Neuronal stem cell (in vitro differentiated cells): Measurements from ENCODE around the gene ICAM1.

Experiments
- DNase-seq: peaks from one replicate; pipeline ENCODE4 v3.0.0-alpha.2; 2013; ENCODE audit warnings: low spot score
- H2AFZ ChIP-seq: one replicate; pipeline ENCODE4 v1.6.1; 2013; ENCODE audit warnings: mild to moderate bottlenecking, low read length, inconsistent platforms
- H2AK5ac ChIP-seq: 2 replicates; pipeline ENCODE4 v1.6.1; 2013; ENCODE audit warnings: low read depth, mild to moderate bottlenecking, inconsistent platforms, low read length, moderate library complexity, mixed read lengths
- H2BK120ac ChIP-seq: 2 replicates; pipeline ENCODE4 v1.6.1; 2013; ENCODE audit warnings: low read depth, mild to moderate bottlenecking, inconsistent platforms, low read length, moderate library complexity, mixed read lengths
- H2BK12ac ChIP-seq: one replicate; pipeline ENCODE4 v1.6.1; 2013; ENCODE audit warnings: low read length, inconsistent platforms
- H2BK15ac ChIP-seq: 2 replicates; pipeline ENCODE4 v1.6.1; 2013; ENCODE audit warnings: mild to moderate bottlenecking, low read length, inconsistent platforms, mixed read lengths
- H2BK5ac ChIP-seq: one replicate; pipeline ENCODE4 v1.6.1; 2013; ENCODE audit warnings: inconsistent platforms, mild to moderate bottlenecking, low read length, moderate library complexity
- H3K14ac ChIP-seq: one replicate; pipeline ENCODE4 v1.6.1; 2013; ENCODE audit warnings: low read length, inconsistent platforms
- H3K18ac ChIP-seq: 2 replicates; pipeline ENCODE4 v1.6.1; 2013; ENCODE audit warnings: low read length, inconsistent platforms
- H3K23ac ChIP-seq: 2 replicates; pipeline ENCODE4 v1.6.1; 2013; ENCODE audit warnings: low read depth, mild to moderate bottlenecking, mixed read lengths, low read length, inconsistent platforms; ENCODE audit not compliant: poor library complexity
- H3K27ac ChIP-seq: replicated peaks from 3 replicates; pipeline ENCODE4 v1.5.1; 2013; ENCODE audit warnings: low read length, inconsistent platforms
- H3K27me3 ChIP-seq, 3 experiments: 2 replicates each; pipeline ENCODE4 v1.6.1; 2013; ENCODE audit warnings: low read length in 3 of 3, mild to moderate bottlenecking in 2 of 3, inconsistent platforms in 1 of 3, low read depth in 1 of 3, mixed read lengths in 1 of 3, moderate library complexity in 1 of 3; ENCODE audit not compliant: control insufficient read depth in 3 of 3, insufficient read depth in 3 of 3
- H3K36me3 ChIP-seq, 2 donors: replicated peaks in 1 of 2; 2 replicates each; pipeline ENCODE4 v1.6.1; 2013; ENCODE audit warnings: low read length in 2 of 2; ENCODE audit not compliant: control insufficient read depth in 2 of 2, insufficient read depth in 2 of 2
- H3K4ac ChIP-seq: 2 replicates; pipeline ENCODE4 v1.6.1; 2013; ENCODE audit warnings: inconsistent platforms, mild to moderate bottlenecking, low read length, moderate library complexity
- H3K4me1 ChIP-seq, 2 donors: 1 replicate in 1 of 2; 2 replicates in 1 of 2; pipeline ENCODE4 v1.6.1; 2013; ENCODE audit warnings: low read length in 2 of 2, low read depth in 1 of 2; ENCODE audit not compliant: control insufficient read depth in 2 of 2, insufficient read depth in 1 of 2
- H3K4me2 ChIP-seq: one replicate; pipeline ENCODE4 v1.6.1; 2013; ENCODE audit warnings: mild to moderate bottlenecking, low read length, inconsistent platforms; ENCODE audit not compliant: insufficient read depth, poor library complexity, severe bottlenecking
- H3K4me3 ChIP-seq, 2 donors: 2 replicates each; pipeline ENCODE4 v1.5.1; 2013; ENCODE audit warnings: low read length in 2 of 2, mild to moderate bottlenecking in 2 of 2, inconsistent platforms in 1 of 2, moderate library complexity in 1 of 2
- H3K79me1 ChIP-seq: one replicate; pipeline ENCODE4 v1.6.1; 2013; ENCODE audit warnings: low read depth, mild to moderate bottlenecking, inconsistent platforms, low read length, moderate library complexity
- H3K9ac ChIP-seq: one replicate; pipeline ENCODE4 v1.6.1; 2013; ENCODE audit warnings: mild to moderate bottlenecking, low read depth, low read length, inconsistent platforms; ENCODE audit not compliant: poor library complexity
- H3K9me3 ChIP-seq, 2 donors: replicated peaks in 1 of 2; 2 replicates each; pipeline versions ENCODE3 to v1.6.1; 2013; ENCODE audit warnings: low read length in 2 of 2, mild to moderate bottlenecking in 2 of 2, inconsistent platforms in 1 of 2, low read depth in 1 of 2, mixed read lengths in 1 of 2, moderate library complexity in 1 of 2; ENCODE audit not compliant: control insufficient read depth in 2 of 2, insufficient read depth in 1 of 2
- H4K8ac ChIP-seq: one replicate; pipeline ENCODE4 v1.6.1; 2013; ENCODE audit warnings: low read depth, mild to moderate bottlenecking, inconsistent platforms, low read length, moderate library complexity
- H4K91ac ChIP-seq: one replicate; pipeline ENCODE4 v1.6.1; 2013; ENCODE audit warnings: low read length, low read depth, mild to moderate bottlenecking, inconsistent platforms; ENCODE audit not compliant: poor library complexity
- WGBS, 2 donors: extraction: QIAGEN DNeasy Blood & Tissue Kit; methylation state at CpG; one replicate each; pipeline ENCODE4 v1.1.7; 2013; ENCODE audit warnings: missing lambda C conversion rate in 2 of 2, mixed read lengths in 1 of 2; ENCODE audit not compliant: insufficient read length in 2 of 2, insufficient replicate concordance in 1 of 2; ENCODE audit errors: extremely low coverage in 2 of 2; 5-methylcytosine and 5-hydroxymethylcytosine counted together

Gene ICAM1

GRCh38 chr19:10328558-10329429 lies 57.9 kb downstream of the ICAM1 start:
- WGBS, 2 donors: no CpG with 5 or more reads among the region's 41 CpGs

DNA sequence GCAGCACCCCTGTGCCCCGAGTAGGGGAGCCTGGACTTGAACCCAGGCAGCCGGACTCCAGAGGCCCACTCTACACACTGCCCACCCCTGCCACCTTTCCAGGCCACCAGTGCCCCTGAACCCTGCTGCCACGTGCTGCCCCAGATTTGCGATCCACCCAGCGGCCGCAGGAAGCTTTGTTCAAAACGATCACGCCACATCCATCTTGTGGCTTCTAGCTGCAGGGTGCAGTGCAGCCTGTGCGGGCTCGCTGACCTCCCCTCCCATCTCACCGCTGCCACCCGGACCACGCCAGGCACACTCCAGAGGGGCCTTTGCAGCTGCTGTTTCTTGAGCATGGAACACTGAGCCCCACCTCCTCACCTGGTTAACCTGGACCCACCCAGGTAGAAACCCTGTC lies 58.6 kb downstream of the ICAM1 start:
- no peak overlapping the region for H3K9ac ChIP-seq
- no peaks in the 10 kb centered on the region for H3K9me3 ChIP-seq
- no peak overlapping the region for H3K27ac ChIP-seq
- H3K36me3 ChIP-seq: peaks cover 53 to 73% of the 10 kb centered on the region in 2 donors
- WGBS, 2 donors: no CpG with 5 or more reads among the region's 13 CpGs
- peaks cover 0 to 4% (median 0%) of the 10 kb centered on the region in 3 experiments for H3K27me3 ChIP-seq
- no peak overlapping the region for H3K18ac ChIP-seq
- no peak overlapping the region for H2AK5ac ChIP-seq
- H2AFZ ChIP-seq: no peak overlapping the region
- no peak overlapping the region for H4K91ac ChIP-seq
- H4K8ac ChIP-seq: no peak overlapping the region
- H3K4me1 ChIP-seq: peaks cover 12 to 13% of the 10 kb centered on the region in 2 donors
- no peak overlapping the region for H2BK5ac ChIP-seq
- no peak overlapping the region for H3K23ac ChIP-seq
- no peak for DNase-seq
- H2BK15ac ChIP-seq: no peak overlapping the region
- no peak overlapping the region for H2BK12ac ChIP-seq
- H3K4me2 ChIP-seq: no peak overlapping the region
- no peak overlapping the region for H3K14ac ChIP-seq
- peaks cover 29% of the 10 kb centered on the region for H3K79me1 ChIP-seq
- no peak overlapping the region for H3K4ac ChIP-seq
- H2BK120ac ChIP-seq: no peak overlapping the region
- H3K4me3 ChIP-seq: no peak overlapping the region

More at GRCh38 chr19:10328558-10329429, 57.9 kb downstream of the ICAM1 start:
- no peak overlapping the region for H2AK5ac ChIP-seq
- H3K4me1 ChIP-seq: peaks cover 6% of the 10 kb centered on the region in 2 donors
- peak overlapping the region in 1 of 2 donors; percentile 19 for H3K4me3 ChIP-seq
- no peak overlapping the region for H2BK5ac ChIP-seq
- no peaks in the 10 kb centered on the region for H3K9me3 ChIP-seq
- H3K14ac ChIP-seq: no peak overlapping the region
- H3K27me3 ChIP-seq: no peaks in the 10 kb centered on the region
- DNase-seq: no peak
- no peak overlapping the region for H3K27ac ChIP-seq
- no peak overlapping the region for H3K4ac ChIP-seq
- H3K9ac ChIP-seq: peak overlapping the region; percentile 21
- H4K8ac ChIP-seq: no peak overlapping the region
- H2BK12ac ChIP-seq: no peak overlapping the region
- H3K18ac ChIP-seq: no peak overlapping the region
- H3K4me2 ChIP-seq: no peak overlapping the region
- H3K36me3 ChIP-seq: peaks cover 54 to 81% of the 10 kb centered on the region in 2 donors
- H3K79me1 ChIP-seq: peaks cover 27% of the 10 kb centered on the region
- H2BK120ac ChIP-seq: no peak overlapping the region
- H2BK15ac ChIP-seq: no peak overlapping the region
- H3K23ac ChIP-seq: peak overlapping the region; percentile 80
- H2AFZ ChIP-seq: no peak overlapping the region
- H4K91ac ChIP-seq: no peak overlapping the region

- peaks cover 28% of the 10 kb centered on the region for H3K79me1 ChIP-seq
- no CpG with 5 or more reads among the region's 18 CpGs for WGBS, 2 donors
- H3K27me3 ChIP-seq: peaks cover 0 to 4% (median 0%) of the 10 kb centered on the region in 3 experiments
- no peak overlapping the region for H4K91ac ChIP-seq
- H3K9ac ChIP-seq: peak overlapping the region; percentile 91
- peak overlapping the region; percentile 43 for H3K23ac ChIP-seq
- H2BK12ac ChIP-seq: no peak overlapping the region
- no peak overlapping the region for H2BK120ac ChIP-seq
- peak overlapping the region; percentile 61 for H2AK5ac ChIP-seq
- H3K27ac ChIP-seq: no peak overlapping the region
- peak overlapping the region; percentile 98 for H3K18ac ChIP-seq
- H2BK15ac ChIP-seq: no peak overlapping the region
- no peaks in the 10 kb centered on the region for H3K9me3 ChIP-seq
- peak overlapping the region; percentile 76 to 88 for H3K4me3 ChIP-seq
- peaks cover 12 to 16% of the 10 kb centered on the region in 2 donors for H3K4me1 ChIP-seq
- DNase-seq: no peak
- H3K4ac ChIP-seq: no peak overlapping the region
- peaks cover 34 to 47% of the 10 kb centered on the region in 2 donors for H3K36me3 ChIP-seq
- peak overlapping the region; percentile 72 for H2BK5ac ChIP-seq
- peak overlapping the region; percentile 81 for H3K4me2 ChIP-seq
- peak overlapping the region; percentile 85 for H2AFZ ChIP-seq
- H4K8ac ChIP-seq: no peak overlapping the region
- H3K14ac ChIP-seq: no peak overlapping the region
Measured at GRCh38 chr19:10332158-10332964, 61.4 kb downstream of the ICAM1 start.
